ENCODE results near the gene TUBA1A.
"Not testable (repeated sequence)": the region's sequence is repeated elsewhere in the genome, so short reads cannot be mapped to it uniquely, and the experiment has no call there.

Gene TUBA1A

DNA sequence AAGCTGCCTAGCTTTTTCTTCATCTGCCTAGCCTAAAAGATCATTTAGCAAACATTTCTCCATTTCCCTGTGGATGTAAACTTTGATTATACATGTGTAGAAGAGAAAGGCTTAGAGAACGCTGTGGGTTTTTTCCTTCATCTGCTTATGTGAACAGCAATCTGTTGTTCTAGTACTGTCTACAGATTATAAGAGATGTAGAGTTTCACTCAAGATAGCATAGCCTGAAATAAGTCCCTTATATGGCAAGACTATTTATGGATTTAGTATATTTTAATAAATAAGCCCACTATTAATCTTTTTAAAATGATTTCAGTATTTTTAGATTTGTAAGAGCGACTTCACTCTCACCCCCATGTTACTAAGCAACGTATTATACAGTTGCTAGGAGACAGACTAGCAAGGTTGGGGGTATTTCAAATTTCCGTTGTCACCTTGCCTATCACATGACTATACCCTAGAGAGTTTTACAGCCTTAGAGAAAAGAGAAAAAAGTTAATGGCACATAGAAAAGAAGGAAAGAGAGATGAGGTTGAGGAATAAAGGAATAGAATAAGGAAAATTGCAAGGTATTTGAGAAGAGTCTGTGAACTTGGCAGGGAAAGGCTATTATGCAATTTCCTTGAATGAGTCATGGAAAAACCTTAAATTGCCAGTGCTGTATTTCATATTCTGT lies 12.2 kb upstream of the TUBA1A start:
- DNase-seq (ENCODE audit: low read depth) = no peak

GRCh38 chr12:49198431-49199155 lies 9.7 kb upstream of the TUBA1A start:
- DNase-seq (ENCODE audit: low read depth) = no peak

DNA sequence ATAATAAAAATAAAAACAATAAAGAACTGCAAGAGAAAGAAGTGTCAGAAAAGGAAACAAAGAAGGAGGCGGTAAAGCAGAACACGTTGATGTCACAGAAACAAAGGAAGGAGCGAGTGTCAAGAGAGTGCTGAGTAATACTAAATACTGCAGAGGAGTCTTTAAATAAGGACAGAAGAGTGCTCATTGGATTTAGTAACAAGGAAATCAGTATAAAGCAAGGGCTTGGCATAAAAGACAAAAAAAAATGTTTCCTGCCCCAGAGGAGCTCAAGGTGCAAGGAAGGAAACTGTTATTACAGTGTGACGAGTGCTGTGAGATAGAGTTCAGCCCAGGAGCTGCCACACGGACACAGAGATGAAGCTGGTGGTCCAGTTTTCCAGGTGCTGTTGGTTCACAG lies 8.4 kb upstream of the TUBA1A start:
- DNase-seq (ENCODE audit: low read depth) = no peak

GRCh38 chr12:49195736-49196135 lies 6.9 kb upstream of the TUBA1A start:
- DNase-seq (ENCODE audit: low read depth) = no peak

- not testable (repeated sequence) for DNase-seq (ENCODE audit: low read depth)
Observed at GRCh38 chr12:49193746-49194145, 4.9 kb upstream of the TUBA1A start.

DNA sequence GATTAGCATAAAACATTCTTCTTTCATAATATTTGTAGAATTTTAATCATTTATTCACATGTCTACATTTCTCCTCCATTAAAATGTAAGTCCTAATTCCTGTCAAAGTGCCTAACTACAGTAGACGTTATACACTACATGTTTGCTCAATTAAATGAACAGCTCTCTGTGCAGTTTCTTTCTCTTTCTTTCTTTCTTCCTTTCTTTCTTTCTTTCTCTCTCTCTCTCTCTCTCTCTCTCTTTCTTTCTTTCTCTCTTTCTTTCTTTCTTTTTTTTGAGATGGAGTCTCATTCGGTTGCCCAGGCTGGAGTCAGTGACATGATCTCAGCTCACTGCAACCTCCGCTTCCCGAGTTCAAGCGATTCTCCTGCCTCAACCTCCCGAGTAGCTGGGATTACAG lies 2.6 kb upstream of the TUBA1A start:
- DNase-seq (ENCODE audit: low read depth) = not testable (repeated sequence)

GRCh38 chr12:49190974-49191373 lies 2.1 kb upstream of the TUBA1A start:
- no peak for DNase-seq (ENCODE audit: low read depth)

DNA sequence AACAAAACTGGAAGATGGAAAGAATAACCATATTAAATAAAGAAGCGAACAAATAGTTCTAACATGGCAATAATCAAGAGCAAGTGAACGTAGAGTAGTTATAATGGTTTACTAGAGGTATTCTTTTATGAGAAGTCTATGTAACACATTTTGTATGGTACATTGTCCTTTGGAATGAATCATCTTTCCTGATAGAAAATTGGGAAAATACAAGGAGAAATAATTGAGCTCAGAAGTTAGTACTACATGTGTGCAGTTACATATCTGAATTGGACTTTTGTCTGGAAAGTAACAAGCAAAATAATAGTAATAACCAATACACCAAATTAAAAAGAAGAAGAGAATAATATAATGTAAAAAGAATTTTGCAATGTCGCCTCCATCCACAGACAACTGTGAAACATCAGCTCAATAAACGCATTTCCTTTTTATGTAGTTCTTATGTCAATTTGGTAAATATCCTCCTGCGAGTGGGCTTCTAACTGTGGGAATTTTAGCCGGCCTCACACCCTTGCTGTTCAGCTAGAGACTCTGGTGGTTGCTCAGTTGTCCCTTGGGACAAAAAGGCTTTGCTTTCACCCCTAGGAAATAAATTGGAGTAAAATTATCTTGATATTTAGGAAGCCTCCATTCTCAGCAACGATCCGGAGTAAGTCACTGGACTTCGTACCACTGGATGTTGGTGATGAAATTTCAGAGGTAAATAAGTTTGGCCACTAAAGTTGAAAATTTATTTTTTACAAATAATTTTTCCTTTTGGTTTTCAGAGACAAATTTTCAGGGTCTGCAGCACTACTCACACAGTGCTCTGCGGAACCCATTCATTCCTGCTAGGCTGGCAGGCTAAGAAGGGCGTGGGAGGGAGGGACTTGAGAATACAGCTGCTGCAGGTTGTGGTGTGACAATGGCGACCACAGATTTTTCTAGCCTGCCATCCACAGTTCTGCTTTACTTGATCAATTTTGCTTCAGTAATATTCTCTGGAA lies 1.1 kb upstream of the TUBA1A start:
- DNase-seq (ENCODE audit: low read depth) = no peak

DNA sequence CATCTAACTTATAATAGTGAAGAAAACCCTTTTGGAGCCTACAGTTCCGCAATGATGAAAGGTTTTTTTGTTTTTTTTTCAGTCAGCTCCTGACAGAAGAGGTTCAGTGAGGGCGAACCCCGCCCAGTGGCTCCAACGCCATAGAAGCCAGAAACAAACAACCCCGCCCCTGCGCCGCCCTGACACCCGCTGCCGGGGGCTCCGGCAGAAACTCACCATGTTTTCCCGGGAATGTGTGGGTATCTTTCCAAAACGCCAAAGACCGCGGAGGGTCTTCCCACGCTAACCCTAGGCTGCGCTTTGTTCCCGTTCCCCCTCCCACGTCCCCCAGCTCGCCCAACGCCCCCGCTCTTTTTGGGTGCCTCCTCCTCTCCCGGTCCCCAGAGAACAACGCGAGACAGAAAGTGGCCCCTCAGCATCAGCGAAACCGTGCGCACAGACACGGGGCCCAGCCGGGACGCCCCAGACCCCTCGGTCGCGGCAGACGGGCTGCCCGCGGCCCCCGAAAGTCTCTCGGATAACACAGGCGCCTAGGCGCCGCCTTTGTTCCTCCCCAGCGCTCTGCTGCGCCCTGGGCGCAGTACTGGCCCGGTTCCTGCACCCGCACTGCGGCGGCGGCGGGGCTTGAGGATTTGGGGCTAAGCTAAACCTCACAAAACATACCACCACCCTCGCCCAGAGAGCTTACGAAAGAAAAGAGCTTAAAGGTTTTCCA lies 522 bp downstream of the TUBA1A start:
- DNase-seq (ENCODE audit: low read depth) = peak; percentile 61

- no peak for DNase-seq (ENCODE audit: low read depth)
Observed at GRCh38 chr12:49187184-49187583, 1.7 kb downstream of the TUBA1A start.

GRCh38 chr12:49186307-49186706 lies 2.6 kb downstream of the TUBA1A start:
- not testable (repeated sequence) for DNase-seq (ENCODE audit: low read depth)

DNA sequence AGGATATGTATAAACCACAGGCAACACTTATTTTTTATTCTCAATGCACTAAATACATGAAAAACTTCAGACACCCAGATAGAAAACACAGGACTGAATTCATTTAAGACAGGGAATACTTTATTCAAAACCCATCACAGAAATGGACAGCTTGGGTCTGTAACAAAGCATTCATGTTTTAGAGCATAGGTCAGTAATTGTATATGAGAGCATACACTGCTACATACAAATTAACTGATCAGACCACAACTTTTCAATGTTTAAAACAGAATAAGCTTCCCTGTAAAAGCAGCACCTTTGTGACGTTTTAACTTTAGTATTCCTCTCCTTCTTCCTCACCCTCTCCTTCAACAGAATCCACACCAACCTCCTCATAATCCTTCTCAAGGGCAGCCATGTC lies 4.2 kb downstream of the TUBA1A start:
- not testable (repeated sequence) for DNase-seq (ENCODE audit: low read depth)

- not testable (repeated sequence) for DNase-seq (ENCODE audit: low read depth)
Observed at GRCh38 chr12:49183214-49183950, 5.5 kb downstream of the TUBA1A start.

DNA sequence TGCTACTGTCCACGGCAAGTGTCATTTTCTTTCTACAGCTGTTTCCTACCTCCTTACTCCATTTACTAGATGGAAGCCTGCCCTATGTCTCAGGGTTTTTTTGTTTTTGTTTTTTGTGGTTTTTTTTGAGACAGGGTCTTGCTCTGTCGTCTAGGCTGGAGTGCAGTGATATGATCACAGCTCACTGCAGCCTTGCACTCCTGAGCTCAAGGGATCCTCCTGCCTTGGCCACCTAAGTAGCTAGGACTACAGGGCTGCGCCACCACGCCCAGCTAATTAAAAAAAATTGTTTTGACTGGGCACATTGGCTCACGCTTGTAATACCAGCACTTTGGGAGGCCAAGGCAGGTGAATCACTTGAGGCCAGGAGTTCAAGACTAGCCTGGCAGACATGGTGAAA lies 14.7 kb downstream of the TUBA1A start:
- DNase-seq (ENCODE audit: low read depth) = no peak

DNA sequence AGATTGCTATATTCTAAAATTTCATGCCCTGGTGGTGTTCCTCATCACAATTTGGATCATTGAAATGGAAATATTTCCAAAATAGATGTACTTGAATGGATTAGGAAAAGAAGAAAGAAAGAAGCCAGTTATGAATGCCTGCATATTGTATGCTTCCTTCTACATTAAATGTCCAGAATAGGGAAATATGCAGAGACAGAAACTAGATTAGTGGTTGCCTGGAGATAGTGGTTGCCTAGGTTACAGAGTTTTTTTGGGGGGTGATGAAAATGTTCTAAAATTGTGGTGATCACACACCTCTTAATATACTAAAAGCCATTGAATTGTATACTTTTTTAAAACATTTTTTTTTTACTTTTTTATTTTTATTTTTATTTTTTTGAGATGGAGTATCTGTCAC lies 18.0 kb downstream of the TUBA1A start:
- DNase-seq (ENCODE audit: low read depth) = no peak

DNA sequence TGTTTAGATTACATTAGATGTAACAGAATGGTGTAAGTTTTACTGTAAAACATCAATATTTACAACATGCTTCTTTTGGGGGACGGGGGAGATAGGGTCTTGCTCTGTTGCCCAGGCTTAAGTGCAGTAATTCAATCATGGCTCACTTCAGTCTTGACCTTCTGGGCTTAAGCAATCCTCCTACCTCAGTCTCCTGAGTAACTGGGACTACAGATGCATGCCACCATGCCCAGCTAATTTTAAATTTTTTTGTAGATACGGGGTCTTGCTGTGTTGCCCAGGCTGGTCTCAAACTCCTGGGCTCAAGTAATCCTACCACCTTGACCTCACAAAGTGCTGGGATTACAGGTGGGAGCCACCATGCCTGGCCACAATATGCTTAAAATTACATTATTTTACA lies 23.8 kb downstream of the TUBA1A start:
- no peak for DNase-seq (ENCODE audit: low read depth)

GRCh38 chr12:49161901-49162300 lies 27.0 kb downstream of the TUBA1A start:
- not testable (repeated sequence) for DNase-seq (ENCODE audit: low read depth)

DNA sequence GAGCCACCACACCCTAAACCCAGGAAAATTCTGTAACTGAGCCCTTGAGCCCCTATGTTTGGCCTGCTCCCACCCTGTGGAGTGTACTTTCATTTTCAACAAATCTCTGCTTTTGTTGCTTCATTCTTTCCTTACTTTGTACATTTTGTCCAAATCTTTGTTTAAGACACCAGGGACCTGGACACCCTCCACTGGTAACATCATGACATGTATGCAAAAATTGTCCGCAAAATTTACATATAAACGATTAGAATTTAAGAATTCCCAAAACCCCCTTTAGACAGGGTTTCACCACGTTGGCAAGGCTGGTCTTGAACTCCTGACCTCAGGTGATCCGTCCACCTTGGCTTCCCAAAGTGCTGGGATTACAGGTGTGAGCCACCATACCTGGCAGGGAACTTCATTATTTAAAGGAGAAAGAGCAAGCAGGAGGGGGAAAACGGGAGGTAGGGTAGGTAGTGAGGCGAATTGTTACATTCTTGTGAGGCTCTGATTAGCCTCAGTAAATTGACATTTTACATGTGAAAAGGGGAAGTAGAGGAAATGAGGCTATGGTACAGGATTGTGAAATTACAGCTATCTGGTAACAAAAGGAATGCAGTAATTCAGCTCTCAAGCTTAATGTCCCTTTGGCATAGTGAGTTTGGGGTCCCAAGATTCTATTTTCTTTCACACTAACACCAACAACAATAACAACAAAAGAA lies 27.6 kb downstream of the TUBA1A start:
- no peak for DNase-seq (ENCODE audit: low read depth)

DNA sequence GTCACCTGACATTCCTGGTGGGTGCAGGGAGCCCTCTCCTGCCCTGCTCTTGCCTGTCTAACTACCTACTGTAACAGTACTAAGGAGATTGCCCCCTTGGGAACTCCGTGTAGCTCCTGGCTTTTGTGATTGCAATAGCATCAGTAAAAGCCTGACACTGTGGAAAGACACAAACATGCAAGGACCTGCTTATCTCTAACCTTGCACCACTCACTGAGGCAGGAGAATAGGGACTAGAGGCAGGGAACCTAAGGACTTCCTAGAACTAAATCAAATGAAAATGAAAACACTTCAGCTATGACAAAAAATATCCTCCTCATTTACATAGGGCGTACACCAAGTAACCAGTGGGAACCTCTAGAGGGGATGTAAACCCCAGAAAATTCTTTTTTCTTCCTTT lies 28.5 kb downstream of the TUBA1A start:
- no peak for DNase-seq (ENCODE audit: low read depth)

GRCh38 chr12:49154221-49154620 lies 34.7 kb downstream of the TUBA1A start:
- no peak for DNase-seq (ENCODE audit: low read depth)

DNA sequence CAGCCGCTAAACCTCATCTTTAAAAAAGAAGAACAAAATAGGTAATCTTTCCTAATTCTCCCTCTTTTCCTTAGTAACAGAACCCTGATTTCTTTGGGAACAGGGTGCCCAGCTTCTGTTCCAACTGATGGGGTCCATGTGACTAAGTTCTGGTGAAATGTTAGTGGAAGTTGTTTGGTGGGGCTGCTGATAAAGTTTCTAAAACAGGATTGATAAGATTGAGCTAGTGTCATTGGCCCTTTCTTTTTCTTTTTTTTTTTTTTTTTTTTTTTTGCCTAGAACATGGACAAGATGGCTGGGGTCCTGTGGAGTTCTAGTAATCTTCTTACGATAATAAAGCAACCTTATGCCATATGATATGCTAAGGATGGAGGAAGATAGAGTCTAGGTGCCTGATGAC lies 41.5 kb downstream of the TUBA1A start:
- DNase-seq (ENCODE audit: low read depth) = no peak

Data from T-helper 22 cell (primary cell).